Panc1 (cell line): ENCODE results near the gene WASF1. TPM values are rescaled to one million over a fixed set of nuclear protein-coding genes. Genes with fewer than 3 reads are reported as not detected.

ENCODE experiments used
- ATAC-seq: fragments of 200-7000 bp; cut with Tn5 transposase; 2 replicates; pipeline ENCODE4 v1.9.1; 2020; ENCODE audit warnings: mild to moderate bottlenecking, moderate library complexity
- BruUV-seq: library from RNA; stranded (reverse); fragments of 400-500 nt; replicated peaks from 2 replicates; lab custom pipeline; 2021; lab: Mats Ljungman, UMichigan
- CTCF ChIA-PET: fragments of 300-600 bp; sonication (Branson Sonifier 250); formaldehyde crosslinking; loops from one replicate; lab custom pipeline; 2022; ENCODE audit warnings: antibody characterized with exemption; lab: Charles Lee
- POLR2A ChIA-PET: fragments of 300-600 bp; sonication (Branson Sonifier 250); formaldehyde crosslinking; loops from one replicate; lab custom pipeline; 2022; ENCODE audit warnings: antibody characterized with exemption; lab: Charles Lee
- DNase-seq: peaks from one replicate; pipeline ENCODE4 v3.0.0-alpha.2; 2010; ENCODE audit warnings: low read depth, low spot score
- H3K27ac ChIP-seq: 2 replicates; pipeline ENCODE4 v1.5.1; 2011; ENCODE audit warnings: mild to moderate bottlenecking, low read length, inconsistent platforms
- H3K27me3 ChIP-seq: fragments of 200-500 bp; sonication (Bioruptor generic); 2 replicates; pipeline ENCODE4 v1.6.0; 2014; ENCODE audit warnings: low read length, inconsistent platforms; ENCODE audit not compliant: control insufficient read depth, insufficient read depth
- H3K36me3 ChIP-seq: fragments of 200-500 bp; sonication (Bioruptor generic); 2 replicates; pipeline ENCODE4 v1.5.1; 2014; ENCODE audit warnings: inconsistent platforms, mild to moderate bottlenecking, low read length, moderate library complexity; ENCODE audit not compliant: control insufficient read depth, insufficient read depth
- H3K4me1 ChIP-seq: 2 replicates; pipeline ENCODE4 v1.5.1; 2011; ENCODE audit warnings: inconsistent platforms, mild to moderate bottlenecking, low read length, moderate library complexity; ENCODE audit not compliant: control insufficient read depth, insufficient read depth
- H3K4me3 ChIP-seq, 2 experiments: 2 replicates each; pipeline ENCODE4 v1.5.1; 2011 to 2012; ENCODE audit warnings: low read depth in 2 of 2, low read length in 2 of 2, mild to moderate bottlenecking in 2 of 2, inconsistent platforms in 1 of 2, moderate library complexity in 1 of 2
- H3K9me3 ChIP-seq: fragments of 200-500 bp; sonication (Bioruptor generic); 2 replicates; pipeline ENCODE4 v1.5.1; 2014; ENCODE audit warnings: low read depth, mild to moderate bottlenecking, inconsistent platforms, low read length, moderate library complexity; ENCODE audit not compliant: control insufficient read depth, insufficient read depth
- CTCF ChIP-seq: fragments of 450-650 bp; IDR thresholded peaks from 2 replicates; pipeline ENCODE4 v1.5.1; 2017; ENCODE audit warnings: mild to moderate bottlenecking
- POLR2AphosphoS5 ChIP-seq: IDR thresholded peaks from 2 replicates; pipeline ENCODE4 v1.6.1; 2012; ENCODE audit warnings: mild to moderate bottlenecking, low read depth, low read length, moderate library complexity
- SIN3A ChIP-seq: IDR thresholded peaks from 2 replicates; pipeline ENCODE4 v1.6.1; 2012; ENCODE audit warnings: low read depth, mild to moderate bottlenecking, low read length, moderate library complexity, borderline replicate concordance; ENCODE audit not compliant: insufficient read depth
- TCF7L2 ChIP-seq: IDR thresholded peaks from 2 replicates; pipeline ENCODE4 v1.6.1; 2011; ENCODE audit warnings: mild to moderate bottlenecking, low read depth, low read length, inconsistent platforms
- in situ Hi-C: cut with HindIII; loops from 2 replicates; pipeline ENCODE4 v1.10.0; 2016; ENCODE audit warnings: low sequenced_read_pairs, low pct_unique_long_range_greater_than_20kb
- intact Hi-C: fragments of 100-400 bp; cut with micrococcal nuclease; formaldehyde crosslinking; loops from one replicate; pipeline ENCODE4 v1.10.0; 2022; ENCODE audit not compliant: unreplicated experiment
- total RNA-seq: library from RNA; stranded (reverse); gene quantifications from one replicate; pipeline ENCODE4 v1.2.1, GENCODE V29; 2021; ENCODE audit not compliant: unreplicated experiment
- TF ChIP-seq, protein P1 (sequence below), 2 experiments: IDR thresholded peaks; 2 replicates each; pipeline ENCODE4 v1.6.1; 2011 to 2012; ENCODE audit warnings: low read depth in 2 of 2, control low read depth in 1 of 2, low read length in 1 of 2, mild to moderate bottlenecking in 1 of 2, moderate library complexity in 1 of 2; ENCODE audit not compliant: insufficient read depth in 1 of 2

Gene WASF1
- total RNA-seq, 1 experiment from 2014 or later = 63.9 TPM

GRCh38 chr6:110183292-110183885 is 3.9 kb upstream of the WASF1 start:
- ChIA-PET POLR2A (no interaction called here), CTCF (no interaction called here)
- in situ Hi-C loops = no loop called here
- ATAC-seq (no peak), DNase-seq (no peak)
- no peak overlapping the region for H3K27ac ChIP-seq
- H3K36me3 ChIP-seq = peaks cover 5% of the 10 kb centered on the region; the same call in 1 of the 2 replicates
- intact Hi-C loops = no loop called here
- H3K27me3 ChIP-seq = no peaks in the 10 kb centered on the region
- no TSS peak for BruUV-seq
- TF ChIP-seq TCF7L2 (no peak), POLR2AphosphoS5 (no peak), CTCF (no peak), SIN3A (no peak)
- TF ChIP-seq, protein P1, sequence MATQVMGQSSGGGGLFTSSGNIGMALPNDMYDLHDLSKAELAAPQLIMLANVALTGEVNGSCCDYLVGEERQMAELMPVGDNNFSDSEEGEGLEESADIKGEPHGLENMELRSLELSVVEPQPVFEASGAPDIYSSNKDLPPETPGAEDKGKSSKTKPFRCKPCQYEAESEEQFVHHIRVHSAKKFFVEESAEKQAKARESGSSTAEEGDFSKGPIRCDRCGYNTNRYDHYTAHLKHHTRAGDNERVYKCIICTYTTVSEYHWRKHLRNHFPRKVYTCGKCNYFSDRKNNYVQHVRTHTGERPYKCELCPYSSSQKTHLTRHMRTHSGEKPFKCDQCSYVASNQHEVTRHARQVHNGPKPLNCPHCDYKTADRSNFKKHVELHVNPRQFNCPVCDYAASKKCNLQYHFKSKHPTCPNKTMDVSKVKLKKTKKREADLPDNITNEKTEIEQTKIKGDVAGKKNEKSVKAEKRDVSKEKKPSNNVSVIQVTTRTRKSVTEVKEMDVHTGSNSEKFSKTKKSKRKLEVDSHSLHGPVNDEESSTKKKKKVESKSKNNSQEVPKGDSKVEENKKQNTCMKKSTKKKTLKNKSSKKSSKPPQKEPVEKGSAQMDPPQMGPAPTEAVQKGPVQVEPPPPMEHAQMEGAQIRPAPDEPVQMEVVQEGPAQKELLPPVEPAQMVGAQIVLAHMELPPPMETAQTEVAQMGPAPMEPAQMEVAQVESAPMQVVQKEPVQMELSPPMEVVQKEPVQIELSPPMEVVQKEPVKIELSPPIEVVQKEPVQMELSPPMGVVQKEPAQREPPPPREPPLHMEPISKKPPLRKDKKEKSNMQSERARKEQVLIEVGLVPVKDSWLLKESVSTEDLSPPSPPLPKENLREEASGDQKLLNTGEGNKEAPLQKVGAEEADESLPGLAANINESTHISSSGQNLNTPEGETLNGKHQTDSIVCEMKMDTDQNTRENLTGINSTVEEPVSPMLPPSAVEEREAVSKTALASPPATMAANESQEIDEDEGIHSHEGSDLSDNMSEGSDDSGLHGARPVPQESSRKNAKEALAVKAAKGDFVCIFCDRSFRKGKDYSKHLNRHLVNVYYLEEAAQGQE (IDR thresholded peaks at IDR 0.05; ENCODE audit: insufficient read depth in 1 of 2, low read depth in 2 of 2, low read length in 1 of 2) = no peak
- peaks cover 28% of the 10 kb centered on the region for H3K4me1 ChIP-seq
- no peak overlapping the region for H3K4me3 ChIP-seq
- no peaks in the 10 kb centered on the region for H3K9me3 ChIP-seq

DNA sequence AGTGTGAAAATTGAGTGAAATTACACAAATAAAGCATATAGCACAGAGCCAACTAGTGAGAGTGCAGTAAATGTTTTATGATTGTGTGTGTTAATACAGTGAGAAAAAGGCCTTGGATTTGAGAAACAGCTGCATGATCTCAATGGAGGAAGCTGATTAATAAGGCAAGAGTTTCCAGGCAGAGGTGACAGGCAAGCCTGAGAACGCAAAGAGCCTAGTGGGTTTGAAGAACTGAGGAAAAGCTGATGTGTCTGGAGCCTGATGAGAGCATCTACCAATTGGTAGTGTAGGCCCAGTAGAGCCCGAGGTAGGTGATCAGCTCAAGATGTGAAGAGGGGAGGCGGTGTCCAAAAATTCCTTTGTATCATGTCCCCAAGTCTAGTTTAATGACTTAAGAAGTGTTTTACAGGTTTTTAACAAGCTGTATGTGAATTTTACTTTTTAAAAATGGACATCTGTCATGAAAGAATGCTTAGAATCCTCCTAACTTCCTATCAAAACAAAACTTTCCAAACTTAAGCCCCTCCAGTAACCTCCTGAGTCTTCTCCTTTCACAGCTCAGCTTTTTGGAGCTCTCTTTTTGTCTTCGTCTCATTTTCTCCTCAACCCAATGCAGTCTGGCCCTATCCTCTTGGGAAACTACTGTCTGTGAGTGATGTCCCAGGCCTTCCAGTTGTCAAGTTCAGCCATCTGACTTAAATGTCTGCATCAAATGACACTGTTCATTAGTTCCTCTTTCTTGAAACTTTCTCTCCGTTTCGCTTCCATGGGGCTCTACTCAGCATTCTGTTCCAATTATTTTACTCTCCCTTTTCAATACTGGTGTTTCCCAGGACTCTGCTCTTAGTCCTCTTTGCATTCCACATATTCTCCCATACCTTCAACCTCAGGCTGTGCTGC is 1.9 kb upstream of the WASF1 start:
- peaks cover 5% of the 10 kb centered on the region for H3K36me3 ChIP-seq
- H3K27me3 ChIP-seq = no peaks in the 10 kb centered on the region
- intact Hi-C loops = no loop called here
- DNase-seq (no peak), ATAC-seq (no peak)
- in situ Hi-C loops = no loop called here
- H3K9me3 ChIP-seq = no peaks in the 10 kb centered on the region
- H3K27ac ChIP-seq = peak overlapping the region; percentile 91
- CTCF ChIA-PET = interaction anchor here (0.5 kb wide), 1 partner anchor 142 kb away, joined by 3 read pairs; no protein-coding TSS in a partner anchor
- H3K4me3 ChIP-seq = peak overlapping the region; percentile 80 to 90
- BruUV-seq = TSS peak; percentile 61
- peaks cover 46% of the 10 kb centered on the region for H3K4me1 ChIP-seq
- TF ChIP-seq CTCF (no peak), SIN3A (no peak), TCF7L2 (no peak), POLR2AphosphoS5 (no peak)
- TF ChIP-seq, protein P1 (IDR thresholded peaks at IDR 0.05; ENCODE audit: insufficient read depth in 1 of 2, low read depth in 2 of 2, low read length in 1 of 2) = no peak
- POLR2A ChIA-PET = no interaction called here
